Suppressor macrophage (primary cell): Measurements from ENCODE around the gene PDE4B.
A peak's percentile ranks its signal among the peaks of the same experiment; 100 is the strongest.
"Not testable (repeated sequence)": the region's sequence is repeated elsewhere in the genome, so short reads cannot be mapped to it uniquely, and the experiment has no call there.

Experiments
- DNase-seq, 4 experiments: peaks; one replicate each; pipeline ENCODE4 v3.0.0-alpha.2; 2020 to 2022

Gene PDE4B

GRCh38 chr1:66055092-66055491 lies 262.4 kb downstream of the PDE4B start:
- no peak for DNase-seq

GRCh38 chr1:66057448-66057847 lies 264.8 kb downstream of the PDE4B start:
- DNase-seq: not testable (repeated sequence)

GRCh38 chr1:66058558-66058957 lies 265.9 kb downstream of the PDE4B start:
- DNase-seq: no peak

DNA sequence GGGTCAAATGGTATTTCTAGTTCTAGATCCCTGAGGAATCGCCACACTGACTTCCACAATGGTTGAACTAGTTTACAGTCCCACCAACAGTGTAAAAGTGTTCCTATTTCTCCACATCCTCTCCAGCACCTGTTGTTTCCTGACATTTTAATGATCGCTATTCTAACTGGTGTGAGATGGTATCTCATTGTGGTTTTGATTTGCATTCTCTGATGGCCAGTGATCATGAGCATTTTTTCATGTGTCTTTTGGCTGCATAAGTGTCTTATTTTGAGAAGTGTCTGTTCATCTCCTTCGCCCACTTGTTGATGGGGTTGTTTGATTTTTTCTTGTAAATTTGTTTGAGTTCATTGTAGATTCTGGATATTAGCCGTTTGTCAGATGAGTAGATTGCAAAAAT lies 274.5 kb downstream of the PDE4B start:
- not testable (repeated sequence) for DNase-seq

DNA sequence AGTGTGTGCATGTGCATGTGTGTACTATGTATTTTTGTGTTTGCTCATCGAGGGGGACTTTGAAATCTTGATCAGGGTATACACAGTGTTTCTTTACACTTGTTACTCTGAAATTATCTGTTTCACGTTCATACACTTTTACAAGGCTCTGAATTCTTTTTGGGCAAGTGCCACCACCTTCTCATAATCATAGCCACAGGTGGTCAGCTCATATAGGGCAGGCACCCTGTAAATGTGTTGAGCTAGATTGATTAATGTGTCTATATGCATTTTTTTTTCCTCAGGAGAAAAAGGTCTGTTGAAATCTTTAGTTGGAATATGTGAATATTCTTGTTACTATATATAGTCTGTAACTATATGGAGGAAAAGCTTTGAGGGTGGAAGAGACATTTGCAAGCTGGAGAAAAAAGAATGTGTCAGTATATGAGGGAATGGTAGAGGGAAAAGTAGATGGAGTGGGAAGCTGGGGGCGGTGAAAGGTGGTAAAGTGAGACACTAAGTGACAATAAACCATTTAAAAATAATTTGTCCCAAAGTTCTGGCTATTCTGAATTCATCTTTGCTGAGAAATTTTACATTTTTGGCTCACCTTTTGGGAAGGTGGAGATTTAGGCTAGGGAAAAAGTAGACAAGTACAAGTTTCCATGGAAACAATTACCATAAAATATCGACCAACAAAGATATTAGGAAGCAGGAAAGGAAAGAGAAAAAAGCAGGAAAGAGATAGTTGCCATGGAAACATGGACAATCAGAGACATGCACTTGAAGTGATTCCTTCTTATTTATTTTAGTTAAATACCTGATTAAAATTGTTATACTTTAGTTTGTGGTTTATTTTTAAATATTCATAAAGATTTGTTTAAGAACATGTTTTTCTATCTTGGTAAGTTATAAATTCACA lies 277.5 kb downstream of the PDE4B start:
- no peak for DNase-seq

DNA sequence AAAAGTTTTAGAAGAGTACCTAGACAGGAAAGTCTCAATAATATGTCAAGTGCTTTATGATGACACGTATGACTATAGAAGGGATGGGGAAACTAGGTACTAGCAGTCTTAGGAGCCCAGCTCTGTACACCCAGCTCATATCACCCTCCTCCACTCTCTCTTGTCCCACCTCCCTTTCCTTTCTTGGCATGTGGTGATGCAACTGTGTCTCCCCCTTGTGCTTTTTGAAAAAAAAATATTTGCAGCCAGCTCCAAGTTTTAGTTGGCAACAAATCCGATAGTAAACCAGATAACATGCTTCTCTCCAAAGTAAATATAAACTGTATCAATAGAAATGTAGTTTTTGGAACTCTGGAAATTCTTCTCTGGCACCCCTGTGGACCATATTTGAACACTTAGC lies 280.7 kb downstream of the PDE4B start:
- no peak for DNase-seq

- DNase-seq: no peak
These were observed 281.5 kb downstream of the PDE4B start for GRCh38 chr1:66074147-66074546.

- DNase-seq: no peak
These were observed 285.7 kb downstream of the PDE4B start for GRCh38 chr1:66078412-66078811.

DNA sequence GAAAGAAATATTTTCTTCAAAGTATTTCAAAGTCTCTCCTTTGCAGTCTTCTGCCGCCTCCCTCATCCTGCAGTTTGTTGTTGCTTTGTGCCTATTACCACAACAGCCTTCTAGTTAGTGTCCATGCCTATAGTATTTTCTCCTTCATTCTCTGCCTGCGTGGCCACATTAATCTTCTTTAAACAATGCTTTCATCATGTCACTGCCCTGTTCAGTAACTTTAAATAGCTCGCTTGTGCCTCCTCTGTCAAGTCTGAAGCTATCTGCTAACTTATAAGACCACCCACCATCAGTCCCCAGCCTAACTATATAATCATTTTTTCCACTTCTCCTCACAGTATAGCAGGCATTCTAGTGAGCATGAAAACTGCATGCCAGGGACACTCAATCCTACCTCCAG lies 290.3 kb downstream of the PDE4B start:
- DNase-seq: no peak

GRCh38 chr1:66084442-66084841 lies 291.7 kb downstream of the PDE4B start:
- no peak for DNase-seq

- no peak for DNase-seq
These were observed 292.9 kb downstream of the PDE4B start for GRCh38 chr1:66085600-66085999.

- DNase-seq: no peak
These were observed 296.1 kb downstream of the PDE4B start for GRCh38 chr1:66088787-66089186.

DNA sequence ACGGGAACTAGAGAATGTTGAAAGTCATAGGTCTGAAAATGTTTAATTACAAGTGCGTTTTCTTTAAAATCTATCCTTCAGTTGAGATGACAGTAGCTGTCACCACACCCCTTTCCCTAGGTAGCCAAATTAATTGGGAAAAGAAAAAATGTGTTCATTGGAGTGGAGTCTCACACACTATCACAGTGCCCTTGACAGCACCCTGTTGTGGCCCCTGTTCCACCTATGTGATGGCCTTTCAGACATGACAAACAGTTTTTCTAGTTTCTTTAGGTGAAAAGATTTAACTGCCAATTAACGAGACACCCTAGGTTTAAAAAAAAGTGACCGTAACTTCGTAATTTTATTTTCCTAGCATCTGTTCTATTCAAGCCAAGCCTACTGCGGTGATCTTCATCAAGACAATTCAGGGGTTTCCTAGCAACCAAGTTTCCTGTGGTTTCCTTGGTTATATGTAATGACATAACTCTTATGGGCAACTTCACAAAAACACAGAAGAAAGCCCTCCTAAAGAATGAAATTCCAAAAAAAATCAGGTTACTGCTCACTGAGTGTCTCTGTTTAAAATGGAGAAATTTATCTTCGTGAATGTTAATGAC lies 298.3 kb downstream of the PDE4B start:
- DNase-seq: no peak

- DNase-seq: peak in 1 of 4 experiments; percentile 9
These were observed 302.5 kb downstream of the PDE4B start for GRCh38 chr1:66095190-66095589.

- not testable (repeated sequence) for DNase-seq
These were observed 308.3 kb downstream of the PDE4B start for GRCh38 chr1:66100959-66101358.

DNA sequence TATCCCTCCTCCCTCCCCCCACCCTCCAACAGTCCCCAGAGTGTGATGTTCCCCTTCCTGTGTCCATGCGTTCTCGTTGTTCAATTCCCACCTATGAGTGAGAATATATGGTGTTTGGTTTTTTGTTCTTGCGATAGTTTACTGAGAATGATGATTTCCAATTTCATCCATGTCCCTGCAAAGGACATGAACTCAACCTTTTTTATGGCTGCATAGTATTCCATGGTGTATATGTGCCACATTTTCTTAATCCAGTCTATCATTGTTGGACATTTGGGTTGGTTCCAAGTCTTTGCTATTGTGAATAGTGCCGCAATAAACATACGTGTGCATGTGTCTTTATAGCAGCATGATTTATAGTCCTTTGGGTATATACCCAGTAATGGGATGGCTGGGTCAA lies 311.4 kb downstream of the PDE4B start:
- DNase-seq: not testable (repeated sequence)

- no peak for DNase-seq
These were observed 315.9 kb downstream of the PDE4B start for GRCh38 chr1:66108624-66109023.

DNA sequence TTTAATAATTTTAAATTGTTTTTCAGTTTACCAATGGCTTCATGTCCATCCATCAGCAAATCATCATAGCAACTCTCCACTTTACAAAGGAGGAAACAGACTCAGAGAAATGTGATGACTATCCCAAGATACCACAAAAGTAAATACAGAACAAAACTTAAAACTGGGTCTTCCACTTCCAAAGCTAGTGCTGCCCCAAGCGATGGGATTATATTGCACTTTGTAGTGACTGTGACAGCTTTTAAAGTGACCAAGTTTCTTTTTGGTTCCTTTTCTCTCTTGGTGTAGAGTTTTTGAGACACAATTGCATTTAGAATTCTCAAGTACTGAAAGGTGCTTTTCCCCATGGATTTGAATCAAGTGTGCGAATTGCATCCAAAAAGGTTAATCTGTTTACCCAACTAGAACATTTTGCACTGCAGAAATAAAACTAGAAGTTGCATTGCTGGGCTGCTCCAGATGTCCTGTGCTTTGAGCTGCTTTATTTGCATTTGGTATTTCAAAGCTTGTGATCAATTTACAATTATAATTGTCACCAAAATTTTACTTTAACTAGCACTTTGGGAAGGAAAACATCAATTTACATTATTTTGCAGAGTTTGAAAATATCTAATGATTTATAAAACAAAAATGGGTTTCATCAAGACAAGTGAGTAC lies 320.2 kb downstream of the PDE4B start:
- DNase-seq: no peak

DNA sequence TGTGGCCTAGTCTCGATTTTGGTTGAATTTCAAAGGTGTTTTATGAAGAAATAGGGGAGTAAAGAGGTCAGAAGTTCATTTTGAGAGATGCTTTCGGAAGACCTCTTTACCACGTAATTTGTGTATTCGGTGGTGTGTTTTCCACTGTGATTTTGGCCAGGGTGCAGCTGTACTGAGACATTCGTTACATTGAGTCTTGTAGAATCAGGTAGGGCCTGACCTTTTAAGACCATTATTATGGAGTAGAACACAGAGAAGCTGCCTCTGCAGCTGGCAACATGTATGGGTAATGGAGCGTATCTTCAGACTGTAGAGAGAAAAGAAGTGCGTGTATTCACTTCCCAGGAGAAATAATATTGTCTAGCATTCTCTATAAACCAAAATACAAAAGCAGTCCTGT lies 326.5 kb downstream of the PDE4B start:
- no peak for DNase-seq

DNA sequence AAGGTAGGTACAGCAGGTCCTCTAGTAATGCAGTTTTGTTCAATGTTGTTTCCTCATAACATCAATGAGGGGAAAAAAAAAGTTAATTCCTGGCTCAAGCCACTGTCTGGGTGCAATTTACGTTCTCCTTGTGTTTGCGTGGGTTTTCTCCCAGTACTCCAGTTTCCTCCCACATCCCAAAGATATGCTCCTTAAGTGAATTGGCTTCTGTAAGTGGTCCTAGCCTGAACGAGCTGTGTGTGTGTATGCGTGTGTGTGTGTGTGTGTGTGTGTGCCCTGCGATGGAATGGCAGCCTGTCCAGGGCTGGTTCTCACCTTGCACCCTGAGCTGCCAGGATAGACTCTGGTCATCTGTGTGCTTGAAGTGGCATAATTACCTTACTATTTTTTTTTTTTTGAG lies 332.0 kb downstream of the PDE4B start:
- no peak for DNase-seq

- DNase-seq: not testable (repeated sequence)
These were observed 335.9 kb downstream of the PDE4B start for GRCh38 chr1:66128641-66129040.

DNA sequence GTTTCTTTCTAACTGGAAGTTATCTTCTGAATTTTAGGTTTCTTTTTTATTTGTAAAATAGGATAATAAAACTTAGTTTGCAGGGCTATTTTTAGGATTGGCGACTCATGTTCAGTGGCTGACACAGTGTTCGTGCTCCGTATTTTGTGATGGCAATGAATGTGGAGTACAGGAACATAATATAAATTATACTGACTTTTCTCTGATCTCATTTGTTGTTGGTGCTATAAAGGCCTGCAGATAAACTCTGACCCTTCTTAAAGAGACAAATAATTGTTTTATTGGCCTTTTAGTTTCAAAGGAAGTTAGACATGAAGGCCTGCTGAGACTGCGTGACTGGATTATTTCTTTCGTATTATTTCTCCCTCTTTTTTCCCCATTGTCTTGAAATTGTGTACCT lies 339.6 kb downstream of the PDE4B start:
- DNase-seq: no peak

DNA sequence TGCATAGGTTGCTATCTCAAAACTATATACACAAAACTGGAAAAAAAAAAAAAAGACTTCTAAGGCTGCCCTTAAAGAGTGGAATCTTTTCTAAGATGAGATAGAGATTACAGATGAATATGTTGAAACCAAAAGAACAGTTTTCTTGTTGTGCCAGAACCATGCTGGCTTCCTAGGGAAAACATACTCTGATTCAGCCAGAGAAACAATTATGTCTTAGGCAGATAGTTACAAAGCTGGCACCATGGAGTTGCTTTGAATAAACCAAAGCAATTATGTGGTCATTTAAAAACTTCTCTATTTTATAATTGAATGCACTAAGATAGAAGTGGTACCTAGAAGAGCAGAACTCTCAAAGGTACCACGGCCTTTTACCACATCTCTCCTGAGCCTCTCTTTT lies 341.3 kb downstream of the PDE4B start:
- no peak for DNase-seq

DNA sequence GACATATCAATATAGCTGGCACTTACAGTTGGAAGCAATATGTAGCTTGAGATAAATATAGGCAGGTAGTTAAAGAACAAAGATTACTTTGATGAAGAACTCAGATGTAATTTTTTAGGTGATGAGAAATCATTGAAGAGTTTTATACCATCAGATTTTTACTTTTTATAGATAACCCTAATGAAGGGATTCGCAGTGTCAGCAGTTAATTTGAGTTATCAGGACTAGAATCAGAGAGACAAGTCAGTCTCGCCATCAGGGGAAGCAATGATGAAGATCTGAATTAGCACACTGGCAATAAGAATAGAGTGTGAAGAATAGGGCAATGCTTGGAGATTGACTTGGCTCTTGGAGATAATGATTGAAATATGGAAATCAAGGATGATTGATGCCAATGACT lies 342.5 kb downstream of the PDE4B start:
- no peak for DNase-seq
